GM12878 (cell line): ENCODE results near the gene NCKAP5. TPM values are rescaled to one million over a fixed set of nuclear protein-coding genes. Genes with fewer than 3 reads are reported as not detected.
"Not testable (repeated sequence)": the region's sequence is repeated elsewhere in the genome, so short reads cannot be mapped to it uniquely, and the experiment has no call there.

ENCODE experiments used
- ATAC-seq: fragments of 200-7000 bp; cut with Tn5 transposase; 3 replicates; pipeline ENCODE4 v1.9.1; 2020; ENCODE audit warnings: mild to moderate bottlenecking, moderate library complexity
- BruUV-seq: library from RNA; stranded (reverse); fragments of 400-500 nt; replicated peaks from 2 replicates; lab custom pipeline; 2021; lab: Mats Ljungman, UMichigan
- CTCF ChIA-PET: fragments of 300-600 bp; sonication (Branson Sonifier 250); formaldehyde crosslinking; extraction: SDS; loops from one replicate; lab custom pipeline; 2021; ENCODE audit warnings: inconsistent platforms; lab: Yijun Ruan, JAX
- POLR2A ChIA-PET: fragments of 350-600 bp; formaldehyde crosslinking; extraction: SDS; loops from one replicate; lab custom pipeline; 2021; ENCODE audit warnings: inconsistent platforms; lab: Charles Lee
- RAD21 ChIA-PET: fragments of 300-600 bp; sonication (Branson Sonifier 250); formaldehyde crosslinking; loops from one replicate; lab custom pipeline; 2023; ENCODE audit warnings: antibody characterized with exemption; ENCODE audit not compliant: unreplicated experiment; lab: Charles Lee
- SMC1A ChIA-PET: fragments of 300-600 bp; sonication (Branson Sonifier 250); formaldehyde crosslinking; loops from one replicate; lab custom pipeline; 2023; ENCODE audit not compliant: unreplicated experiment, uncharacterized antibody; lab: Charles Lee
- DNase-seq: peaks from one replicate; pipeline ENCODE4 v3.0.0-alpha.2; 2011; ENCODE audit warnings: low read depth, low spot score
- FAIRE-seq: peaks from 3 replicates; lab custom pipeline; 2011; peaks lifted over from hg19 to GRCh38; lab: Jason Lieb, UNC
- H2AFZ ChIP-seq: 2 replicates; pipeline ENCODE4 v1.6.0; 2011; ENCODE audit warnings: low read depth, low read length, control low read depth; ENCODE audit not compliant: control insufficient read depth
- H3K27ac ChIP-seq: 2 replicates; pipeline ENCODE4 v1.5.1; 2011; ENCODE audit warnings: control low read depth; ENCODE audit not compliant: control insufficient read depth, insufficient read depth
- H3K27me3 ChIP-seq, 2 experiments: replicated peaks in 1 of 2; 2 replicates each; pipeline versions ENCODE4 v1.6.0 to v1.6.1; 2011; ENCODE audit warnings: low read length in 1 of 2; ENCODE audit not compliant: control insufficient read depth in 2 of 2, insufficient read depth in 2 of 2
- H3K36me3 ChIP-seq, 2 experiments: 2 replicates each; pipeline ENCODE4 v1.5.1; 2011; ENCODE audit warnings: low read length in 1 of 2; ENCODE audit not compliant: control insufficient read depth in 2 of 2, insufficient read depth in 2 of 2
- H3K4me1 ChIP-seq: 2 replicates; pipeline ENCODE4 v1.6.1; 2011; ENCODE audit warnings: mild to moderate bottlenecking, low read length, moderate library complexity, mixed read lengths; ENCODE audit not compliant: control insufficient read depth, insufficient read depth
- H3K4me2 ChIP-seq: 2 replicates; pipeline ENCODE4 v1.6.0; 2011; ENCODE audit warnings: control low read depth; ENCODE audit not compliant: control insufficient read depth, insufficient read depth
- H3K4me3 ChIP-seq: fragments of 200-600 bp; sonication (generic); 2 replicates; pipeline ENCODE4 v1.5.1; 2016
- H3K79me2 ChIP-seq: 2 replicates; pipeline ENCODE4 v1.6.0; 2011; ENCODE audit warnings: low read length; ENCODE audit not compliant: control insufficient read depth, insufficient read depth
- H3K9ac ChIP-seq: 2 replicates; pipeline ENCODE4 v1.8.0; 2011; ENCODE audit warnings: low read length, control low read depth, mixed read lengths; ENCODE audit not compliant: control insufficient read depth, insufficient read depth
- H3K9me3 ChIP-seq: replicated peaks from 3 replicates; pipeline ENCODE4 v1.5.1; 2011; ENCODE audit warnings: mild to moderate bottlenecking, low read length; ENCODE audit not compliant: control insufficient read depth, insufficient read depth
- H4K20me1 ChIP-seq: 2 replicates; pipeline ENCODE4 v1.6.0; 2011; ENCODE audit not compliant: control insufficient read depth, insufficient read depth
- BRCA1 ChIP-seq: IDR thresholded peaks from 2 replicates; pipeline ENCODE4 v1.6.1; 2011; ENCODE audit warnings: low read depth, low read length, improper control_type of control experiment
- DPF2 ChIP-seq: fragments of 450-650 bp; IDR thresholded peaks from 2 replicates; pipeline ENCODE4 v1.6.1; 2017; ENCODE audit warnings: mild to moderate bottlenecking
- HCFC1 ChIP-seq: fragments of 150-350 bp; IDR thresholded peaks from 2 replicates; pipeline ENCODE4 v1.6.1; 2014; ENCODE audit warnings: low read length
- ZBED1 ChIP-seq: IDR thresholded peaks from 2 replicates; pipeline ENCODE4 v1.6.1; 2016; ENCODE audit warnings: borderline replicate concordance
- ZNF622 ChIP-seq: fragments of 450-650 bp; IDR thresholded peaks from 2 replicates; pipeline ENCODE4 v1.6.1; 2017; ENCODE audit warnings: mild to moderate bottlenecking, inconsistent platforms
- ZZZ3 ChIP-seq: IDR thresholded peaks from 2 replicates; pipeline ENCODE4 v1.6.1; 2011; ENCODE audit warnings: low read depth; ENCODE audit not compliant: control insufficient read depth, insufficient read length
- WGBS: methylation state at CpG from one replicate; pipeline ENCODE4 v1.1.6; 2016; ENCODE audit warnings: low lambda C conversion rate; ENCODE audit not compliant: insufficient replicate concordance, insufficient coverage; ENCODE audit errors: missing lambda C conversion rate; 5-methylcytosine and 5-hydroxymethylcytosine counted together
- in situ Hi-C: fragments of 300-500 bp; cut with MboI; formaldehyde crosslinking; loops from 9 replicates; pipeline ENCODE4 v1.14.3; 2018; ENCODE audit warnings: mixed read lengths
- intact Hi-C: fragments of 100-400 bp; cut with micrococcal nuclease; formaldehyde crosslinking; loops from one replicate; pipeline ENCODE4 v1.14.2; 2022; ENCODE audit not compliant: unreplicated experiment
- polyA plus RNA-seq, 11 experiments: library from polyadenylated mRNA; depleted of rRNA in 4 of 11; unstranded in 6 of 11; stranded (reverse) in 5 of 11; fragments of >200 nt; fragmentation: Nextera tagmentation in 4 of 11; fragmentation: Illumina TruSeq in 1 of 11; extraction: Ambion mirVana in 4 of 11; extraction: Trizol in 1 of 11; gene quantifications; 1 replicate in 1 of 11; 2 replicates in 10 of 11; pipeline versions ENCODE4 v1.2.1 to v1.2.3, GENCODE V29; 2011 to 2016; ENCODE audit warnings: inconsistent platforms in 2 of 11, missing spikeins in 2 of 11, low read depth in 1 of 11
- total RNA-seq, 4 experiments: library from RNA; depleted of rRNA in 3 of 4; stranded (reverse); fragments of >200 nt in 3 of 4; fragmentation: Illumina TruSeq in 1 of 4; extraction: Trizol in 1 of 4; gene quantifications; 2 replicates each; pipeline versions ENCODE4 v1.2.1 to v1.2.3, GENCODE V29; 2013 to 2021
- TF ChIP-seq, protein P1 (sequence below): fragments of 450-650 bp; IDR thresholded peaks from 2 replicates; pipeline ENCODE4 v1.6.1; 2016; ENCODE audit warnings: mild to moderate bottlenecking

The NCKAP5 gene
- total and polyA plus RNA-seq, 10 of the 15 experiments (the other 5 are each of a cell fraction or from before 2014, with no cell fraction given), result 0.06 to 0.44 (median 0.16) TPM

DNA sequence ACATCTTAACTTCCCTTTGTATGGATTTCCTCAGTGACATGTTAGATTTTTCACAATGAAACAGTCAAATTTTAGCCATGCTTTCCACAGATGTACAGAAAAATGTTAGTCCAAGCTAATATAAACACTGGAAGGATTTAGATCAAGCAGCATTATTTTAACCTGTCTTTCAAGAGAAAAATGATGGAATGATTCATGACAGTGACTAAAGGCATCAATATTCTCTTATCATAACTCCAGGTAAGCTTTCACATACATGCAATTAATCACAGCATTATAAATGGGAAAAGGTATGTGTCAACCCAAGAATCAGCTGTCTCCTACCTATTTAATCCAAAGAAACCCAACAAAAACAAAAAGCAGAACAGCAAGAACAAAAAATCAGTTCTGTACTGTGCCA lies 92.7 kb downstream of the NCKAP5 start:
- DNase-seq (no peak), FAIRE-seq (no peak), ATAC-seq (no peak)
- CTCF ChIA-PET, result interaction anchor here (1.4 to 1.5 kb wide), 2 partner anchors 44 to 49 kb away, joined by 3 read pairs; no protein-coding TSS in a partner anchor
- no peaks in the 10 kb centered on the region for H3K4me1 ChIP-seq
- BruUV-seq, result no TSS peak
- H4K20me1 ChIP-seq, result no peaks in the 10 kb centered on the region
- intact Hi-C loops (no loop called here), in situ Hi-C loops (no loop called here)
- no peaks in the 10 kb centered on the region for H3K79me2 ChIP-seq
- H3K4me3 ChIP-seq, result no peak overlapping the region
- RAD21 ChIA-PET, result no interaction called here
- no peaks in the 10 kb centered on the region for H3K9me3 ChIP-seq
- no peak overlapping the region for H2AFZ ChIP-seq
- no peaks in the 10 kb centered on the region for H3K36me3 ChIP-seq
- SMC1A ChIA-PET, result interaction anchor here (1.2 kb wide), 1 partner anchor 84 kb away, joined by 3 read pairs; no protein-coding TSS in a partner anchor
- no peak overlapping the region for H3K4me2 ChIP-seq
- H3K9ac ChIP-seq, result no peak overlapping the region
- no peak overlapping the region for H3K27ac ChIP-seq
- peaks cover 0 to 3% of the 10 kb centered on the region in 2 experiments; a peak in 1 of 4 replicates for H3K27me3 ChIP-seq
- TF ChIP-seq ZNF622 (no peak), DPF2 (no peak), BRCA1 (no peak), ZBED1 (no peak), ZZZ3 (no peak), HCFC1 (no peak)
- TF ChIP-seq, protein P1, sequence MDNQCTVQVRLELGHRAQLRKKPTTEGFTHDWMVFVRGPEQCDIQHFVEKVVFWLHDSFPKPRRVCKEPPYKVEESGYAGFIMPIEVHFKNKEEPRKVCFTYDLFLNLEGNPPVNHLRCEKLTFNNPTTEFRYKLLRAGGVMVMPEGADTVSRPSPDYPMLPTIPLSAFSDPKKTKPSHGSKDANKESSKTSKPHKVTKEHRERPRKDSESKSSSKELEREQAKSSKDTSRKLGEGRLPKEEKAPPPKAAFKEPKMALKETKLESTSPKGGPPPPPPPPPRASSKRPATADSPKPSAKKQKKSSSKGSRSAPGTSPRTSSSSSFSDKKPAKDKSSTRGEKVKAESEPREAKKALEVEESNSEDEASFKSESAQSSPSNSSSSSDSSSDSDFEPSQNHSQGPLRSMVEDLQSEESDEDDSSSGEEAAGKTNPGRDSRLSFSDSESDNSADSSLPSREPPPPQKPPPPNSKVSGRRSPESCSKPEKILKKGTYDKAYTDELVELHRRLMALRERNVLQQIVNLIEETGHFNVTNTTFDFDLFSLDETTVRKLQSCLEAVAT, result no peak
- POLR2A ChIA-PET, result no interaction called here

DNA sequence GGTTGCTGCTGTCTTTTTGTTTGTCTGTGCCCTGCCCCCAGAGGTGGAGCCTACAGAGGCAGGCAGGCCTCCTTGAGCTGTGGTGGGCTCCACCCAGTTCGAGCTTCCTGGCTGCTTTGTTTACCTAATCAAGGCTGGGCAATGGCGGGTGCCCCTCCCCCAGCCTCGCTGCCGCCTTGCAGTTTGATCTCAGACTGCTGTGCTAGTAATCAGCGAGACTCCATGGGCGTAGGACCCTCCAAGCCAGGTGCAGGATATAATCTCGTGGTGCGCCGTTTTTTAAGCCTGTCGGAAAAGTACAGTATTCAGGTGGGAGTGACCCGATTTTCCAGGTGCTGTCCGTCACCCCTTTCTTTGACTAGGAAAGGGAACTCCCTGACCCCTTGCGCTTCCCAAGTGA lies 97.8 kb downstream of the NCKAP5 start:
- H3K27me3 ChIP-seq, in situ Hi-C loops, intact Hi-C loops, ATAC-seq, H3K36me3 ChIP-seq, DNase-seq, H3K4me1 ChIP-seq, H3K4me3 ChIP-seq, H3K79me2 ChIP-seq, H3K27ac ChIP-seq, FAIRE-seq, RAD21 ChIA-PET, H4K20me1 ChIP-seq, BruUV-seq, SMC1A ChIA-PET, H2AFZ ChIP-seq, H3K9ac ChIP-seq, POLR2A ChIA-PET, CTCF ChIA-PET, H3K4me2 ChIP-seq, H3K9me3 ChIP-seq: not testable (repeated sequence)
- WGBS, result 54% methylated on average over 12 of the region's 13 CpGs
